ENCODE data around the gene LNX1. TPM values are rescaled to one million over a fixed set of nuclear protein-coding genes. Genes with fewer than 3 reads are reported as not detected.
"Not testable (repeated sequence)": the region's sequence is repeated elsewhere in the genome, so short reads cannot be mapped to it uniquely, and the experiment has no call there.

The LNX1 gene
- total RNA-seq, 1 donor from 2014 or later = 26.7 TPM

DNA sequence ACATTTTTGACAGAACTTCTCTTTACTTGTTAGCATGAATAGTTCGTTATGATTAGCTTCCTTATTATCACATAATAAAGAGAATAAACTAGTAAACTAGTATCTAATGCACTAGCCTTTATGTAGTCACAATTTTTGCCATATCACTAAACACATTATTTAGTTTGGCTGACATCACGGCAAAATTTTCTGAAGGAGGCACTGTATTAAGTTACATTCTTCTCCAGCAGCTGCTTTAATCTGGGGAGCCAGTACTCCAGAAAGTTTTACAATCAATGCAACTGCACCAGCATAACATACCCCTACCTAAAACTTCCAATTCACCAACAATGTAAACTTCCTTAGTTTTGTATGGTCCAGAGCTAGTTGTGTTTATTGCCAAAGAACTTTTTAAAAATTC is 126.0 kb downstream of the LNX1 start:
- DNase-seq (ENCODE audit: low spot score) = no peak

DNA sequence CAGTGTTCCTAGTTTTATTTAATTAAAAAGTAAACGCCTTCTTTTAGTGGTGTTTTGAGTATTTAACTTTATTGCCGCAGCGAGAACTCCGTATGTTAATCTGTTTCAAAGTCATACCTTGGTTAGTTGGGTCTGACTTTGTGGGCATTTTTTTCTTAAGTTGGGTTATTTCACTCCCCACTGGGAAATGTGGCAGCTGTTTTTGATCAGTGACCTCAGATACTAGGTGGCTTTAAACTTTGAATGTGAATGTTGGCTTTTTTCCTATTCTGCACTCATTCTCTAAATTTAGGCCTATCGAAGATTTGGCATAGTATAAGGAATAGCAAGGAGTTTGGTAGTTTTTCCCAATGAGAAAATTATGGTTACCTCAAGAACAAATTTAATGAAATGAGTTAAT is 127.9 kb downstream of the LNX1 start:
- DNase-seq (ENCODE audit: low spot score) = no peak

DNA sequence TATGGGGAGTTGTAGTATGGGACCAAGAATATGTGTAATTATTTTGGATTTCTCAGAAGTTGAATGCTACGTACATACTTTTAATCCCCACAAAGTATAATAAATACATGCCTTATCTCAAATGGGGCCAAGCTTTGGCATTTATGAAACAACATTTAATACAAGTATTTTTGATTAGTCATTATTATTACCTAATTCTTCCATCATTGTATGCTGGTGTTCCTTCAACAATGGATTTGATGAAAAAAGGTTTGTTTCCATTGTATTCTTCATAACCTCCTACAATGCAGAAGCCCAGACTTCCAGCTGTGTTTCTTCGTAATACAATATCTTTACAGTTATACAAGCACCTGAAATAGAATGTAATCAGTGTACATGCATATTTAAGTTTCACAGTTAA is 130.0 kb downstream of the LNX1 start:
- no peak for DNase-seq (ENCODE audit: low spot score)

DNA sequence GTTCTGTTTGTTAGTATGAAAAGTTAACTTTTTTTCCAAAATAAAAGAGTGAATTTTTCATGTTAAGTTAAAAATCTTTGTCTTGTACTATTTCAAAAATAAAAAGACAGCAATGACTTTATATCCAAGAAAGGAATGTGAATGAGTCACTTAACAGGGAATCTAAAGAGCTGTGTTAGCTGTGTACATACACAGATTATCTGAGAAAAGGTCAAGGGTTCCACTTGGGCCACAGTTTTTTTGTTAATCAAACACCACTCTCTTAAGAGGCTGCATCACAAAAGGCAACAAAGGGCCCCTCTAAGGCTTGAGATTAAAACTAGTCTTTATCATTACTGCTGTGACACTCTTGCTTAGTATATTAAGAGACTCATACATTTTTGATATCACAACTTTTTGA is 131.7 kb downstream of the LNX1 start:
- DNase-seq (ENCODE audit: low spot score) = no peak

DNA sequence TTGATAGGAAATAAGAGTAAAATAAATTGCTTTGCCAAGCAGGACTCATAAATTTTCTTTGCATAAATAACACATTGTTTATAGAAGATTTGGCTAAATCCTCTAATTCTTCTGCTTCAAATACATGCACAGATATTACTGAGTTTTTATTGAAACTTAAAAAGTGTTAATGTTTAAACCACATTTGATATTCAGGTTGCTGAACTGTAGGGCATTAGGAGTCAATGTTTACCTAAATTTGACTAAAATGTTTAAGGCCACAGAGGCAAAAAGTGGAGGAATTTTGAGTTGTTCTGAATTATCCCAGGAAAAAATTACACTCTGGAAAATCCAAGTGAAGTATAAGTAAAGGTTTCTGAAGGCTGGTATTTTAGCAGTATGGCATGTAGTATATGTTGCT is 135.1 kb downstream of the LNX1 start:
- DNase-seq (ENCODE audit: low spot score) = no peak

DNA sequence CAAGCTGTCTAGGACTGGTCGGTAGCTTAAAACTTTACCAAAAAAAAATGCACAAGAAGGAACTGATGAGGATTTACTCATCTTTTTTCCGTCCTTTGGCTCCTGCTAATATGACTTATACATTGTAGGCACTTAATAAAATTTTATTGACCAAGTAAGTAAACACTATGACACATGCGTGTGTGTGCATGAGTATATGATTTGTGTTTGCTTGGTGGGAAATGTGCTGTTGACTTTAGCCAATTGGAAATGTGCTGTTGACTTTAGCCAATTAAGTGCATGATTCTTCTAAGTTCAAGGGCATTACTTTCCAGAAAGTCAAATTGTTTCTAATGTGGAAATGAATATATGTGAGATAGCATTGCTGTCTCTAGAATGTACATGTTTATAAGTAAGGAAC is 135.5 kb downstream of the LNX1 start:
- DNase-seq (ENCODE audit: low spot score) = no peak

DNA sequence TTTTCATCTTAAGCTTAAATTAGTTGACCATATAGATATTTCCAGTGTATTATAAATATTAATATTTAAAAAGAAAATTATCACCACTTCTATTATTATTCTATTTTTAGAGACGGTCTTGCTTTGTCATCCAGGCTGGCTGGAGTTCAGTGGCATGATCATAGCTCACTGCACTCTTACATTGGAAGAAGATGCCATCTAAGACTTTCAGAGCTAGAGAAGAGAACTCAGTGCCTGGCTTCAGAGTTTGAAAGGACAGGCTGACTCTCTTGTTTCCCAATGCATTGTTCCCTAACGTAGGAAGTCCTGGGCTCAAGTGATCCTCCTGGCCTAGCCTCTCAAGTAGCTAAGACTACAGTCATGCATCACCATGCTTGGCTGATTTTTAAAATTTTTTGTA is 137.9 kb downstream of the LNX1 start:
- no peak for DNase-seq (ENCODE audit: low spot score)

DNA sequence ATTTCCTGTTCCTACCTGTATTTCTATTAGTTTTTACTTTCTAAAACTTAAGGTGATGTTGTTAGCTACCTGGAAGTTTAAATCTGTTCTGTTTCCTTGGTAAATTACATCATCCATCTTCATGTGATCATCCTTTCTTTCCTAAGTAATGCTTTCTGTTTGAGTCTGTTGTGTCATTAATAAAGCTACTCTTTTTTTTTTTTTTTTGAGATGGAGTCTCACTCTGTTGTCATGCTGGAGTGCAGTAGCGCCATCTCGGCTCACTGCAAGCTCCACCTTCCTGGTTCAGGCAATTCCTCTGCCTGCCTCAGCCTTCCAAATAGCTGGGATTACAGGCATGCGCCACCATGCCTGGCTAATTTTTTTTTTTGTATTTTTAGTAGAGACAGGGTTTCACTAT is 140.5 kb downstream of the LNX1 start:
- no peak for DNase-seq (ENCODE audit: low spot score)

DNA sequence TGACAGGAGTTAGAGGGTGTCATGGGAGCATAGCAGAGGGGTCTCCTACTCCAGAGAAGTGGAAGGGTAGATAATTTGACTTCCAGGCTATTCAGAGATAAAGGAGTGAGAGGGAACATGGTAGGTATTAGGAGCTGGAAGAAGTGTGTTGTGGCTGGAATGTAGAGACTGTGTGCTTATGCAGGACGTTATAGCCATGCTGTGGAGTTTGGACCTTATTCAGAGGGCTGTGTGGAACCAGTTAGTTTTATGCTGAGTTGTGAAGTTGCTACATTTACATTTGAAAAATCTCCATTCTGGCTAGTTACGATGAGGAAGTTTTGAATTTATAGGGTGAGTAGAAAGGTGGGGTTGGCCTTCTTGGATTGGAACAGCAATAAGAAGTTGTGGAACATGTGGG is 146.3 kb downstream of the LNX1 start:
- no peak for DNase-seq (ENCODE audit: low spot score)

DNA sequence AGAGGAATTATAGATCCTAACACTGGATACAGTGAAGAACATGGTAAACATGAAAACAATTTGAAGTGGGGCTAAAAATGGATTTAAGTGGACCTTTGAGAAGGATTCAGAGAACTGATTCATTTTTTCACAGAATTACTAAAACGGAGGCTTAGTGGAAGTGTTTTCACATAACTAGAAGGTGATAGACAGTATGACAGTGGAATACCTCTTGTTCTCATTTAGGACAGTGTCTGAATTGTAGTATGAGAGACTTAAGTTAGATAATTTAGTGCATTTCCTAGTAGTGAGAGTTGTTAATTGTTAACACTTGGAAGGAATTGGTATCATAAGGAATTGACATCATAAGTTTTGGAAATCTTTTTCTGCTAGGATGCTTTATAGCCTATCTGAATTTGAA is 149.7 kb downstream of the LNX1 start:
- DNase-seq (ENCODE audit: low spot score) = no peak

DNA sequence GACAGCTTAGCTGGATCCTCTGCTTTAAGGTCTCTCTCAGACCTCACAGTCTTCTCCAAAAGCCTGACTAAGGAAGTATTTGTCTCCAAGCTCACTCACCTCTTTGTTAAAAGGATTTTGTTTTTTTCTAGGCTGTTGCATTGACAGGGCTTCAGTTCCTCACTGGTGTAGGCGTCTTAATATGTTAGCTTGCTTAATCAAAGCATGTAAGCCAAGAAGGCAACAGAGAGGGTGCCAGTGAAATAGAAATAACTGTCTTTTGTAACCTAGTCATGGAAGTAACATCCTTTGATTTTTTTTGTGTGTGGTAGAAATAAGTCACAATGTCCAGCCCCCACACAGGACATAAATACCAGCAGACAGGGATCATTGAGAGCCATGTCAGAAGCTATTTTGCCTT is 155.0 kb downstream of the LNX1 start:
- no peak for DNase-seq (ENCODE audit: low spot score)

DNA sequence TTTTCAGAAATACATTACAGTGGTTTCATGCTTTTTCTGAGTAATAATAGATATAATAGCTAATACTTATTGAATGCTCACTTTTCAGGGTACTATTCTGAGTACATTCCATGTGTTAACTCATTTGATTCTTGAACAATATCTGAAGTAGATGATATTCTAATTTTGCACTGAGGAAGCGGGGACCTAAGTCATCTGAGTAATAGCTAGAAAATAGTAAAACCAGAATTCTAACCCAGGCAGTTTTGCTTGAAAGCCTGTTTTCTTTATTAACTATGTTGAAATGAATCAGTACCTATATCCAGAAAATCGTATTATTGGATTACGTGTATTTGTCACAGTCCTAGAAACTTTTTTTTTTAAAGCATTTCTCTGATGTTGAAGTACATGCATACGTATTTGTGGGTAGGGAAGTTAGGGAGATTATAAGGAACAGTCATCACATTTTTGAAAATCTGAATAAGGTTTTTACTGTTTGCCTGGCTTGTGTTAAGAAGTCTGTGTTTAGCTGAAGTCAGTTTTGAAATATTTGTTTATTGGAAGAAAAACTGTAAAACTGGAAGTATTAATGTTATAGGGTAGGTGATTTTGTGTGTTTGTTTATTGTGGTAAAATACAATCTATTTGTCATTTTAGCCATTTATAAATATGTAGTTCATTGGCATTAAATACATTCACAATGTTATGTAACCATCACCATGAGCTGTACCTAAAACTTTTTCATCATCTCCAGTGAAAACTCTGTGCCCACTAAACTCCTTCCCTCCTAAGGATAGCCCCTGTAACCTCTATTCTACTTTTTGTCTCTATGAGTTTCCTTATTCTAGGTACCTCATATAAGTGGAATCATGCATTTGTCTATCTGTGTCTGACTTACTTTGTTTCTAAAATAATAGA is 158.5 kb downstream of the LNX1 start:
- no peak for DNase-seq (ENCODE audit: low spot score)

DNA sequence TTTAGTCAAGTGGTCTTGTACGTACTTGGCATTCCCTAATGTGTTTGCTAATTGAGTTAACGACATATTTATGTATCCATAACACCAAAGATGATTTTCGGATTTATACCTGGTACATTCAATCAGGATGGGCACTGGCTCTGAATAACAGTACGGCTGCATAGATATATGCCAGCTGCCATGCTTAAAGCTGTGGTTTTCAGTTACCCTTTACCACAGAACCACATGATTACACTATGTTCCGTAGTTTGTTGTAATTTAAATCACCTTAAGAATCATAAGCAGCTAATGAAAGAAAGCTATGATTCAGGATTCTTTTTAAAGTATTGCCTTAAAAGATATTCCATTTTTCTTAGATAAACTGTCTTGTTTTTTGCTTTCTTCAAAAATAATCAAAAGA is 160.2 kb downstream of the LNX1 start:
- no peak for DNase-seq (ENCODE audit: low spot score)

DNA sequence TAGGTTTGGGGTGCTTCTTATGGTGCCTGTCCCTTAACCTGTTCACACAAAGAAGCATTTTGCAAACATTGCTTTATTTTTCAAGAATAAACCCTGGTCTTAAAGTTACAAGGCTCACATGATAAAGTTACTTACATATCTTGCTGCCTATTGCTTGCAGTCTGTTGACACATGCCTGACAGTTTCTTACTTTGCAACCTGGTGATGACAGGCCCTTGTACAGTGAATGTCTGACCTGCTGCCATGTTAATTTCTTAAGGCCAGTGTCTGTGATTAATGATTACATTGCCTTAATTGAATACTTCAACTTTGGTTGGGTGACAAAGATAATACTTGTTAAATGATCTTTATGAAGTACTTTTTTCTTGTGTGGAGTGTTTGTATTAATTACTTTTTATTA is 163.9 kb downstream of the LNX1 start:
- no peak for DNase-seq (ENCODE audit: low spot score)

DNA sequence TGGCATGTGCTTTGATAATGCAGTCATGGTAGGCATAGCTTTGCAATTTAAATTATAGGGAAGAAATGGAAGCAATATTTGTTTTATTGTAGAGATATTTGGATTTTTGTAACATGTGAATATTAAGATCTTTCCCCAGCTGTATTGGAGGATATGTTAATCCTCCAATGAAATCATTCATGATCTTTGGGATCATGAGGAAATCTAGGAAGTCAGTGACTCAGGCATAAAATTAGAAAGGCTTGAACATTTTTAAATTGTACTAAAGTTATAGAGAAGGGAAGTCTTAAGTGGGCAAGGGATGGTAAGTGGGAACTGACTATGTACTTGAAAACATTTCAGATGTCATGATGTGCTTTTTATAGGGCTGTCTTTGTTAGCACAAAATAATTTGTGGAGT is 167.0 kb downstream of the LNX1 start:
- DNase-seq (ENCODE audit: low spot score) = no peak

DNA sequence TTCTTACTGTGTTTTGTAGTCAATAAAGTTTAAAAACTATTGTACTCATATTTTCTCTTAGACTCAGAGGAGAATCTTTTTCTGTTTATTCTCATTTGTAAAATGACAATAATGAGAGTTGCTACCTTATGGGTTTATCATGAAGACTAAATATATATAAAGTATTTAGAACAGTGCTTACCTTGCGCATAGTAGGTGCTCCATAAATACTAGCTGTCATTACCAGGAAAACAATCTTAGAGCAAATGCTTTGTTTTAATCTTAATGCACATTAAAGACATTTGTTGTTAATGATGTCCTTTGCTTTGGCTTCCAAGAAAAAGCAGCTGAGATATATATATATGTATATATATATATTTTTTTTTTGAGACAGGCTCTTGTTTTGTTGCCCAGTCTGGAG is 168.9 kb downstream of the LNX1 start:
- DNase-seq (ENCODE audit: low spot score) = no peak

DNA sequence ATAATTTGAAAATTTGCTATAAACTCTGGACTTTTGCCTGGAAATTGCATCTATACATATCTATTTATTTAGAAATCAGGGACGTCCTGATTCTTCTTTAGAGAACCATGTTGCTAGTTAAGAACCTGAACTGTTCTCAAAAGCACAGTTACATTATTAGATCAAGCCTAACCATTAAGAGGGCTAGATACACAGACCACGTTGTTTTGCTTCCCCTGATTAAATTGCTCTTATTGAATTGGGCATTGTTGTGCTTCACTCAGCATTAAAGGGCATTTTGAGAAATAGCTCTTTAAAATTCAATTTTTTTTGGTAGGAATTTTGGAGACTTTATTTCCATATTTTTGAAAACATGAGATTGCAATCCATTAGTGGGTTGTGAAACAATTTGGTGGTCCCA is 169.5 kb downstream of the LNX1 start:
- no peak for DNase-seq (ENCODE audit: low spot score)

DNA sequence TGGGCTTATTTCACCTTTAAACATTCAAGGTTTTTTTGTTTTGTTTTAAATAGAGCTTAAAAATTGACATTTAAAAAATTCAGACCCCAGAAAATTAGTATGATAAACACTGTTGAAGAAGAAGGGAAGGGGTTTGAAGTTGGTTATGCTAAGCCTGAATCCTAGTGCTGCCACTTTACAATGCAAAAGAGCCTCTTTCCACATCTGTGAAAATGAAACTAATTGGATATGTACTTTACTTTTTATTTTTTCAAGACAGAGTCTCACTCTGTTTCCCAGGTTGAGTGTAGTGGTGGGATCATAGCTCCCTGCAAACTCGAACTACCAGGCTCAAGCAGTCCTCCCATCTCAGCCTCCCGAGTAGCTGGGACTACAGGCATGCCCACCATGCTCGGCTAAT is 172.1 kb downstream of the LNX1 start:
- DNase-seq (ENCODE audit: low spot score) = no peak

DNA sequence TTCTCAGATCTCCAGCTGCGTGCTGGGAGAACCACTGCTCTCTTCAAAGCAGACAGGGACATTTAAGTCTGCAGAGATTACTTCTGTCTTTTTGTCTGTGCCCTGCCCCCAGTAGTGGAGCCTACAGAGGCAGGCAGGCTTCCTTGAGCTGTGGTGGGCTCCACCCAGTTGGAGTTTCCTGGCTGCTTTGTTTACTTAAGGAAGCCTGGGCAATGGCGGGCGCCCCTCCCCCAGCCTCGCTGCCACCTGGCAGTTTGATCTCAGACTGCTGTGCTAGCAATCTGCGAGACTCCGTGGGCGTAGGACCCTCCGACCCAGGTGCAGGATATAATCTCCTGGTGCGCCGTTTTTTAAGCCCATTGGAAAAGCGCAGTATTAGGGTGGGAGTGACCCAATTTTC is 181.8 kb downstream of the LNX1 start:
- not testable (repeated sequence) for DNase-seq (ENCODE audit: low spot score)

Other genes starting within 250 kb of the LNX1 start
- gene SCFD2, start 225.4 kb downstream of the LNX1 start, total RNA-seq = 46.6 TPM
- gene FIP1L1, start 213.8 kb downstream of the LNX1 start, total RNA-seq = 67.8 TPM

Measured in ureter (tissue), 1 donor.